GM19324 (cell line): Measurements from ENCODE around the gene GNG7.
A peak's percentile ranks its signal among the peaks of the same experiment; 100 is the strongest.
"Not testable (repeated sequence)": the region's sequence is repeated elsewhere in the genome, so short reads cannot be mapped to it uniquely, and the experiment has no call there.

Source experiments
- ATAC-seq: cut with Tn5 transposase; IDR thresholded peaks from one replicate; pipeline ENCODE4 v1.9.1; 2021; ENCODE audit warnings: mild to moderate bottlenecking, moderate library complexity; ENCODE audit not compliant: unreplicated experiment, low FRiP score

The GNG7 gene

DNA sequence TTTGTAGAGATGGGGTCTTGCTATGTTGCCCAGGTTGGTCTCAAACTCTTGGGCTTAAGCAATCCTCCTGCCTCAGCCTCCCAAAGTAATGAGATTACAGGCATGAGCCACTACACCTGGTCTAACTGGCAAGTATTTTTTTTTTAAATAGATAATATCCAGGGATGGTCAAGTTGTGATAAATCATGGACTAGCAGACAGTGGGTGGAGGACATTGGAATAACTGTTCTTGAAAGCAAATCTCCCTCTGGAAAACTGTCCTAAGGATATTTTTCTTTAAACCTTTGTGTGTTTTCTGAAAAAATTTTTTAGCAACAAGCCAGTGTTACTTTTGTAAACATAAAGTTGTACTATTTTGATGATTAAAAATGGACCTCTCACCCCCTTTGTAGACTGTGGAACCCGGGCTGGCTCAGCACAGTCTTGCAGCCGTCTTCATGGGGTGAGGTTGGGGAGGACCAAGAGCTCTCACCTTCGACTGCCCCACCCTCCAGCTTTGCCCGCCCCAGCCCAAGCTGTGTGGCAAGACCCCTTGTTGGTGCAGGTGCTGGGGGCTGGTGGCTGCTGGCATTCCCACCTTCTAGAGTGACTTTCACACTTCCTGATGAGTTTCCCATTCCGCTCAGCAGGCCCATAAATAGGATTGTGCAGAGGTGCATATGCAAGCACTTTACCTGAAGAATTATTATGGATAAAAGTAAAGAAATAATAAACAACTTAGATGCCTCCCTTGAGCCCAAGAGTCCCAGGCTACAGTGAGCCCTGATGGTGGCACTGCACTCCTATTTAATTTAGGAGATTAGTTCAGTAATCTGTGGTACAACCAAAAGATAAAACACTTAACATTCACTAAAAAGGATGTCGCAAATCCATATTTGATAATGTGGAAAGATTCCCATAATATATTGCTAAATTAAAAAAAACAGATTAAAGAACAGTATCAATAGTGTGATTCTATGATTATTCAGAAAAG lies 119.2 kb downstream of the GNG7 start:
- no peak for ATAC-seq

DNA sequence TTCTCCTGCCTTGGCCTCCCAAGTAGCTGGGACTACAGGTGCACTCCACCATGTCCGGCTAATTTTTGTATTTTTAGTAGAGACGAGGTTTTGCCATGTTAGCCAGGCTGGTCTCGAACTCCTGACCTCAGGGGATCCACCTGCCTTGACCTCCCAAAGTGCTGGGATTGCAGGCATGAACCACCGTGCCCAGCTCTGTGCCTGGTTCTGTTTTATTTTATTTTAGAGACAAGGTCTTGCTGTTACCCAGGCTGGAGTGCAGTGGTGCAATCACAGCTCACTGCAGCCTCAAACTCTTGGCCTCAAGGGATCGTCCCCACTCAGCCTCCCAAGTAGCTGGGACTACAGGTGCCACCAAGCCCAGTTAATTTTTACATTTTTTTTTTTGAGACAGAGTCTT lies 122.1 kb downstream of the GNG7 start:
- ATAC-seq = not testable (repeated sequence)

DNA sequence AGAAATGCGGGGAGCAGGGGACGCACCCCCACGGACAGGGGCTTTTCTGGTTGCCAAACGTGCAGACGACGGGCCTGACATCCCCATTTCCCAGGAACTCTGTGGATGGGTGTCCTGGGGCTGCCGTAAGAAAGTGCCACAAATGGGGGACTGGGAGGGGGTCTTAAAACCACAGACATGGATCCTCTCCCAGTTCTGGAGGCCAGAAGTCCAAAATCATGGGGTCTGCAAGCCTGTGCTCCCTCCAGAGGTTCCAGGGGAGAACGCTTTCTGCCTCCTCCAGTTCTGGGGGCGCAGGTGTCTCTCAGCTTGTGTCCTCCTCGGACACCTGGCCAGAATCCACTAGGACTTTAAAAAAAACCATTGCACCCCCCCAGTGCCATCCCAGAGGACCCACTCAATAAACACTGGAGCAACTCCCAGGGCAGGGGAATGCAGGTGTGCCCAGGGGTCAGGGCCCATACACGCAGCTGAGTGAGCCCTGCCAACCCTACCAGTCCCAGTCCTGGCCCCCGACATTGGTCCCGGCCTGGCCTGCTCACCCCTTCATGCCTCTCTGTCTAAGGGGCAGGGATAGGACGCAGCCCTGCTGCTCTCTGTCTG lies 122.7 kb downstream of the GNG7 start:
- ATAC-seq = no peak

DNA sequence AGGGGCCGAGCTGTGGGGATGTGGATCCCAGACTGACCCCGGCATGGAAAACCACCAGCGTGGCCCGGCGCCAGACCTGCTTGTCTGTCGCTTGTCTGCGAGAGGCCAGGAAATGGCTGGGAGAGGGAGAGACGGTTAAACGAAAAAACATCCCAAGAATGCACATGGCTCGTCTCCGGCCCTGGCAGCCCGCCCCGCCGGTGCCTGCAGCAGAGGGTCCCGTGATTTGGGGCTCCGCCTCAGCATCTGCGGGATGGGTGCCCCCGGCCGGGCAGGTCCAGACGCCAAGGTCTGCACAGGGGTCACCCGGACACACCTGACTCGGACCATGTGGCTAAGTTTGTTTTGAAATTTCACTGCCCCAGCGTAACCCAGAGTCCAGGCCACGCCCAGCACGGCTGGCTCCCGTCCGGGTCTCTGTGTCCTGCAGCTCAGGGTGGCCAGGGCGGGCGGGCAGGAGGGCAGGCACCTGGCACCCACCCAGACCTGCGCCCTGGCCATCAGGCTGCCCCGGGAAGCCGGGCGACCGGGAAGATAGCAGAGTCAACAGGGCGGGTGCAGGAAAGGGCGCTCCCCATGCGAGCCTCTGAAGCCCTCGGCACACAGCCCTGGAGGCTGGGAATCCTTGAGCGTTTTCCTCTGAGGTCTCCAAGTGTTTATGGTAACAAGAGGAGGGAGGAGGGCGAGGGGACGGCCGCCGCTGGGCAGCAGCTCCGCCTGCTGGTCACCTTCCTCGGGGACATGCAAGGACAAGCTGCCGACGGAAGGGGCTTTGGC lies 123.4 kb downstream of the GNG7 start:
- ATAC-seq = no peak

DNA sequence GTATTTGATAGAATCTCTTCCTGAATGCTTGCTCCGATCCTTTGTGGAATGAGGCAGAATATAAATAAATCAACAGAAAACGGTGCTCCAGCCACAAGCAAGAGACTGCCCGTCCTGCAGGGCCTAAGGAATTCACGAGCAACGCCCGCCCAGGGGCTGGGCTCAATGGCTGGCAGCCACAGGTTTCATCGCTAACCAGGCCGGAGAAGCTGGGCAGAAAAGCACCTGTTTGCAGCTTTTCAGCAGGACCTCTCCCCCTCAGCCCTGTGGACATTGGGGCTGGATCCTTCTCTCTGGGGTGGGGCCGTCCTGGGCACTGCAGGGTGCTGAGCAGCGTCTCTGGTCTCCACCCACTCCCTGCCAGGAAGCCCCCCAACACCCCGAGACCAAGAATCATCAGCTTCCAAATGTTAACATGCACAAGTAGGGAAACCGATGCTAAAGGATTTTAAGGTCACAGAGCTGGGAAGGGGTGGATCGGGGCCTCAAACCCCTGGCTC lies 124.1 kb downstream of the GNG7 start:
- ATAC-seq = no peak

DNA sequence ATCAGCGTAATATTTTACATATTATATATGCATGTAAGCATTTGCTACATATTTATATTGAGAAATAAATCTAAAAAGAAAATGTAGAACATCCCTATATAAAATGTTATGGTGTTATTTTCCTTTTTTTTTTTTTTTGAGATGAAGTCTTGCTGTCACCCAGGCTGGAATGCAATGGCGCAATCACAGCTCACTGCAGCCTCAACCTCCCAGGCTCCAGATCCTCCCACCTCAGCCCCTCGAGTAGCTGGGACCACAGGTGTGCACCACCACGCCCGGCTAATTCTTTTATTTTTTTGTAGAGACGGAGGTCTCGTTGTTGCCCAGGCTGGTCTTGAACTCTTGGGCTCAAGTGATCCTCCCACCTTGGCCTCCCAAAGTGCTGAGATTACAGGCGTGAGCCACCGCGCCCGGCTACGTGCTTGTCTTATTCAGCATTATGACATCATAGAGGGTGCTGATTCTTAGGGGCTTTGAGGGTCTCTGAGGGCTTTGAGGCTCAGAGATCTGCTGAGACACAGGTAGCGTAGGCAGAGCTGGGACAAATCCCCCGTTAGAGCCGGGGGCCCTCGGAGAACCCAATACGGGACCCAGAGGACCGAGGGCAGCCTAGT lies 124.7 kb downstream of the GNG7 start:
- no peak for ATAC-seq

DNA sequence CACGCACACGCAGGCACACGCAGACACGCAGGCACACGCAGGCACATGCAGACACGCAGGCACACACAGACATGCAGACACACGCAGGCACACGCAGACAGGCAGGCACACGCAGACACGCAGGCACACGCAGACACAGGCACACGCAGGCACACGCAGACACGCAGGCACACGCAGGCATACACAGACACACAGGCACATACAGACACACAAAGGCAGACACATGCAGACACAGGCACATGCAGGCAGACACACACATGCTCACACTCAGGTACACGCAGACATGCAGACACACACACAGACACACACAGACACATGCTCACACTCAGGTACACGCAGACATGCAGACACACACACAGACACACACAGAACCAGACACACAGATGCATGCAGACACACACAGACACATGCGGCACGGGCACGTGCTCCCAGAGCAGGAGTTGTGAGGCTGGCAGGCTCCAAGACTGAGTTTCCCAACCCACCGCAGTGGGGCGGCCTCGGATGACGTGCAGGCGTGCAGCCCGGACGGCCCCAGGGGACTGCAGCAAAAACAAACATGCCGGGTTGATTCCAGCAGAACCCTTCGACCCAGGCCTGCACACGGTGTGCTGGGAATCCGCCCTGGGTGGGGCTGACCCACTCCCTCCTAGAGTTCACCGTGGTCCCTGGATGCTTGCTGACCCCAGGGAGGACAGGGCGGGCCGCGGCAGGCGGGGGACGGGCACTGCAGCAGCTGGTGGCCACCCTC lies 126.6 kb downstream of the GNG7 start:
- ATAC-seq = no peak

DNA sequence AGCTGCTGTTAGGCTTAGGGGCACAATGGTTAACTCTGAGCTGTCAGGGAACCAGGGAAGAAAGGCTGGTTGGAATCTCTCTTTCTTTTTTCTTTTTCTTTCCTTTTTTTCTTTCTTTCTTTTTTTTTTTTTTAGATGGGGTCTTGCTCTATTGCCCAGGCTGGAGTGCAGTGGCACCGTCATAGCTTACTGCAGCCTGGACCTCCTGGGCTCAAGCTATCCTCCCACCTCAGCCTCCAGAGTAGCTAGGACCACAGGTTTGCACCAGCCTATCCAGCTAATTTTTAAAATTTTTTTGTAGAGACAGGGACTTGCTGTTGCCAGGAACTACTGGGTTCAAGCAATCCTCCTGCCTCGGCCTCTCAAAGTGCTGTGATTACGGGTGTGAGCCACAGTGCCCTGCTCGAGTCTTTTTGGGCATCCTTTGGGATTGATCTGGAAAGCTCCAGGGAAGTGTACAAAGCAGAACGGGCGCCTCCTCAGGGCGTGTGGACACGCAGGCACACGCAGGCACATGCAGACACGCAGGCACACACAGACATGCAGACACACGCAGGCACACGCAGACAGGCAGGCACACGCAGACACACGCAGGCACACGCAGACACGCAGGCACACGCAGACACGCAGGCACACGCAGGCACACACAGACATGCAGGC lies 127.4 kb downstream of the GNG7 start:
- no peak for ATAC-seq

DNA sequence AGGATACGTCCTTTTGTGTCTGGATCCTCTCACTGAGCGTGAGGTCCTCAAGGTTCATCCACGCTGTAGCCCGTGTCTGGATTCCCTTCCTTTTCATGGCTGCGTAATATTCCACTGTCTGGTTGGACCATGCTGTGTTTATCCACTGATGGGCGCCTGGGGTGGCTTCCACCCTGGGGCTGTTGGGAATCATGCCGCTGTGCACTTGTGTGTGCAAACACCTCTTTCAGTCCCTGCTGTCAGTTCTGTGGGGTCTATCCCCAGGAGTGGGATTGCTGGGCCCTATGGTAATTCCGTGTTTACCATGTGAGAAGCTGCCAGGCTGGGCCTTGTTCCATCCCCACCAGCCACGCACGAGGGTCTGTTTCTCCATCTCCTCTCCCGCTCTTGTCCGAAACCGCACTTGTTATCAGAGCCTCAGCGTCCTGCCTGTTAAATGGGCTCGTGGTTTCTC lies 128.0 kb downstream of the GNG7 start:
- ATAC-seq = no peak

DNA sequence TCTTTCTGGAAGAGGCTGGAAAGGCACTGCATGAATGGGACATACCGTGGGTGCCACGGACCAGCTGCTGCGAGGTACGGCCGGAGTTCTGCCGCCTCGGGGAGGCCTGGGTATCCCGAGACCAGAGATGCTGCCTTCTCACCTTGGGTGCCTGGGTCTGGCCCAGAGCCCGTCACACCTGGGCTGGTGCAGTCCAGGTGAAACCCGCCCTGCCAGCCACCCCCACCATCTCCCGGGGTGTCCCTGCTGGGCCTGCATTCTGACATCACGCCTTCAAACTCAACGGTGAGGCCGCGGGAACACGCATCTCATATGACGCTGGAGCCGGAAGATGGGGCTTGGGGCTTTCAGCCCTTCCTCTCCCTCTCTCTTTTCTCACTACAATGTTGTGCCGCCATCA lies 128.6 kb downstream of the GNG7 start:
- ATAC-seq = no peak

DNA sequence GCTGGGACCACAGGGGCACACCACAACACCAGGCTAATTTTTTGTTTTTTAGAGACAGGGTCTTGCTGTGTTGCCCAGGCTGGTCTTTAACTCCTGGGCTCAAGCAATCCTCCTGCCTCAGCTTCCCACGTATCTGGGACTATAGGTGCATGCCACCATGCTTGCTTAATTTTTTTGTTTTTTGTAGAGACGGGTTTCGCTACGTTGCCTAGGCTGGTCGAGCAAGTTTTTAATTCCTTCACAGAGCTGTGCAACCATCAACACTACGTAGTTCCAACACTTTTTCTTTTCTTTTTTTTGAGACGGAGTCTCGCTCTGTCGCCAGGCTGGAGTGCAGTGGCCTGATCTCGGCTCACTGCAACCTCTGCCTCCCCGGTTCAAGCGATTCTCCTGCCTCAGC lies 130.3 kb downstream of the GNG7 start:
- ATAC-seq = not testable (repeated sequence)

DNA sequence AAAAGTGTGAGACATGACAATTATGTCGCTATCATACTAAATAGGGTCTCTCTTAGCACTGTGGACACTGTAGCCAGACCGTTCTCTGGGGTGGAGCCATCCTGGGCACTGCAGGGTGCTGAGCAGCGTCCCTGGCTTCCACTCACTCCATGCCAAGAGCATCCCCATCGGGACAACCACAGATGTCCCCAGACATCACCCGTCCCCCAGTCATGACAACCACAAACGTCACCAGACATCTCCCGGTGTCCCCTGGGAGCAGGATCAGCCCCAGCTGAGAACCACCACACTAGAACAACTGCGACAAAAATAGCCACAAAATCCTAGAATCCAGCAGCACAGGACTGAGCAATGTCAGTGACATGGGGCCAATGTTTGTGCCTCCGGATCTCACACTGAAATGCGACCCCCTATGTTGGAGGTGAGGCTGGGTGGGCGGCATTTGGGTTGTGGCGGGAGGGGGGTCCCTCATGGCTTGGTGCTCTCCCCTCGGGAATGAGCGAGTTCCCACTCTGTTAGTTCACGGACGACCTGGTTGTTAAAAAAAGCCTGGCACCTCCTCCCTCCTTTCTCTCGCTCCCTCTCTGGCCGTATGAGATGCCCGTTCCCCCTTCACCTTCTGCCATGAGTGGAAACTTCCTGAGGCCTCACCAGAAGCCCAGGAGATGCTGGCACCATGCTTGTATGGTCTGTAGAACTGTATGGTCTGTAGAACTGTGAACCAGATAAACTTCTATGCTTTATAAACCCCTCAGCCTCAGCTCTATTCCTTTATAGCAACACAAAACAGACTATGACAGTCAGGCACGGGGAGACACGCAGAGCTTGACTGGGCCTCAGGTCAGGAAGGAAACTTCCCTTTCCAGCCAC lies 132.7 kb downstream of the GNG7 start:
- ATAC-seq = no peak

DNA sequence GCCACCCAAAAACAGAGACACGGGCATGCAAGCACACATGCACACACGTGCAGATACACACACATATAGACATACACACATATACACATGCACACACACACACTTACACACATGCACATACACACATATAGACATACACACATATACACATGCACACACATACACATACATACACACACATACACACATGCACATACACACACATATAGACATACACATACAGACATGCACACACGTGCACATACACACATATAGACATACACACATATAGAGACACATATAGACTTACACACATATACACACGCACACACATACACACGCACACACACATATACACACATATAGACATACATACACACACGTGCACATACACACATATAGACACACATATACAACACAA lies 134.5 kb downstream of the GNG7 start:
- no peak for ATAC-seq

DNA sequence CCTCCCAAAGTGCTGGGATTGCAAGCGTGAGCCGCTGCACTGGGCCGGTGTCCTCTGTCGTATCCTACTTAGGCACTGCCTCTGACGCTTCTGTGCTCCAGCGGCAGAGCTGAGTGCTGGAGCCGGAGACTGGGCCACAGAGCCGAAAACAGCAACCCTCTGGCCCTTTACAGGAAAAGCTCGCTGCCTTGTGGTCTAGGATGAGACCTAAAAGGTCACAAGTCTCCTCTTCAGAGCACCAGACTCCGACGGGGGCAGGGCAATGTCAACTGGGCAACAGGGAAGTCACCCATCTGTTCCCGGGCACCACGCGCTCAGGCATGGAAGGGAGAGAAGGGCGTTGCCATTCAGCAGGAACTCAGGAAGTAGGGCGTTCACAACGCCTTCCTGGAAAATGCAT lies 134.9 kb downstream of the GNG7 start:
- ATAC-seq = no peak

DNA sequence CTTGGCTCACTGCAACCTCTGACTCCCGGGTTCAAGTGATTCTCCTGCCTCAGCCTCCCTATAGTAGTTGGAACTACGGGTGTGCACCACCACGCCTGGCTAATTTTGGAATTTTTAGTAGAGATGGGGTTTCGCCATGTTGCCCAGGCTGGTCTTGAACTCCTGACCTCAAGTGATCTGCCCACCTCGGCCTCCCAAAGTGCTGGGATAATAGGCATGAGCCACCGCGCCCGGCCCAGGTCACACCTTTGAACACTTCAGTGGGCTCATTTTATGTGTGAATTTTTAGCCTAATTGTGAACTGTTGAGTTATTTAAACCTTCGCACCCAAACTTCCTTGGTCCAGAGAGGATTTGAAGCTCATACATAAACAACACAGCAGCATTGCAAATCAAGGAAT lies 138.9 kb downstream of the GNG7 start:
- ATAC-seq = not testable (repeated sequence)

DNA sequence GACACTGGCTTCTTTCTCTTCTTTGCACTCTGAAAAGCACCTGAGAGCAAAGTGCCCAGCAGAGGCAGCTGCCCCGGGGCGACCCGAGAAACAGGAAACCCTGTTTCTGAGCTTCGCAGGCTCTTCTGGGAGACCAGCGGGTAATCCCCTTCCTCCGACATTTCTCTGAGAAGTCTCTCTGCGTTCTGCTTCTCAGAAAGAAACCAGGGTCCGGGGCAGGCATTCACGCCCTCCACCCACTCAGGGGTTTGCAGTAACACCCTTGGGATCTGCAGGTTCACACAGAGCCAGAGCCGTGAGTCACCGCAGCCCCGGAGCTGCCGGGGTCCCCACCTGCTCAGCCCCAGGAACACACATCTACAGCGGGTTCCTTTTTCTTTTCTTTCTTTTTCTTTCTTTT lies 140.6 kb downstream of the GNG7 start:
- peak; percentile 62 for ATAC-seq

DNA sequence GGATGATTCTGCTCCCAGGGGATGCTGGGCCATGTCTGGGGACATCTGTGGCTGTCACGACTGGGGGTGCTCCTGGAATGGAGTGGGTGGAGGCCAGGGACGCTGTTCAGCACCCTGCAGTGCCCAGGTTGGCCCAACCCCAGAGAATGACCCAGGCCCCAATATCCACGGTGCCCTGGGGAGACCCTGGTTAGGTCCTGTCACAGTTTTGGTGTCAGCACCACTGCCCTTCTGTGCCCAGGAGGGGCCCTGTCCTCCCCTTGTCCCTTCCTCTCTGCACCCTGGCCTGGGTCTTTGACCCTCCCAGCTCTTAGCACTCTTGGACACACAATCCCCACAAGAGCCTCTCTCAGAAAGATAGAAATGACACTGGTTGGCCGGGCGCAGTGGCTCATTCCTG lies 141.3 kb downstream of the GNG7 start:
- ATAC-seq = no peak

DNA sequence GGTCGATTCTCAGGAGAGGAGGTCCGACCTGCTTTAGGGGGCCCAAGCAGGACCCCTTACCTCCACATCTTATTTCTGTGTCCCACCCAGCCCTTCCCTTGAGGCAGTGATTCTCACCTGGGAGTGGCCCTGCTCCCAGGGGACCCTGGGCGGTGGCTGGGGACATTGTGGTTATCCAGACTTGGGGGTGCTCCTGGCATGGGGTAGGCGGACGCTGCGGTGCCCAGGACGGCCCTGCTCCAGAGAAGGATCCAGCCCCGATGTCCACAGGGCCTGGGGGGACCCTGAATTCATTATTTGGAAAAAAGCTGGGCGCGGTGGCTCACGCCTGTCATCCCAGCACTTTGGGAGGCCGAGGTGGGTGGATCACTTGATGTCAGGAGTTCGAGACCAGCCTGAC lies 142.1 kb downstream of the GNG7 start:
- ATAC-seq = no peak
